HepG2 (cell line): ENCODE results near the gene CDHR3. TPM values are rescaled to one million over a fixed set of nuclear protein-coding genes. Genes with fewer than 3 reads are reported as not detected.

Source experiments
- ATAC-seq: fragments of 200-7000 bp; cut with Tn5 transposase; 3 replicates; pipeline ENCODE4 v1.9.1; 2020; ENCODE audit warnings: mild to moderate bottlenecking, moderate library complexity
- BruUV-seq: library from RNA; stranded (reverse); fragments of 400-500 nt; replicated peaks from 2 replicates; lab custom pipeline; 2021; lab: Mats Ljungman, UMichigan
- CTCF ChIA-PET: fragments of 300-600 bp; formaldehyde crosslinking; extraction: SDS; loops from one replicate; lab custom pipeline; 2021; ENCODE audit warnings: low total read pairs, inconsistent platforms, low intra/inter-chr PET ratio; lab: Yijun Ruan, JAX
- POLR2A ChIA-PET: fragments of 350-600 bp; sonication (Branson Sonifier 250); formaldehyde crosslinking; loops from one replicate; lab custom pipeline; 2020; ENCODE audit warnings: antibody characterized with exemption, inconsistent platforms; lab: Yijun Ruan, JAX
- DNase-seq: peaks from one replicate; pipeline ENCODE4 v3.0.0-alpha.2; 2015; ENCODE audit warnings: low spot score
- FAIRE-seq: peaks from 3 replicates; lab custom pipeline; 2011; peaks lifted over from hg19 to GRCh38; lab: Jason Lieb, UNC
- H2AFZ ChIP-seq: one replicate; pipeline ENCODE4 v1.6.1; 2011; ENCODE audit warnings: low read length, inconsistent platforms
- H3K27ac ChIP-seq: fragments of 300-600 bp; 3 replicates; pipeline ENCODE4 v1.8.0; 2011; ENCODE audit warnings: mixed run types, mild to moderate bottlenecking, mixed read lengths, low read length, inconsistent platforms; ENCODE audit not compliant: insufficient read depth; ENCODE audit errors: extremely low read length
- H3K27me3 ChIP-seq, 2 experiments: fragments of 200-600 bp in 1 of 2; 2 replicates in 1 of 2; 3 replicates in 1 of 2; pipeline versions ENCODE4 v1.6.0 to v1.8.0; 2011; ENCODE audit warnings: low read length in 2 of 2, mild to moderate bottlenecking in 2 of 2, moderate library complexity in 2 of 2, inconsistent platforms in 1 of 2; ENCODE audit not compliant: insufficient read depth in 2 of 2, control insufficient read depth in 1 of 2
- H3K36me3 ChIP-seq, 2 experiments: fragments of 200-600 bp in 1 of 2; replicated peaks in 1 of 2; 2 replicates in 1 of 2; 3 replicates in 1 of 2; pipeline versions ENCODE4 v1.5.1 to v1.8.0; 2011; ENCODE audit warnings: low read length in 2 of 2, inconsistent platforms in 1 of 2; ENCODE audit not compliant: insufficient read depth in 2 of 2, control insufficient read depth in 1 of 2
- H3K4me1 ChIP-seq: 2 replicates; pipeline ENCODE4 v1.5.1; 2012; ENCODE audit warnings: low read length, inconsistent platforms; ENCODE audit not compliant: insufficient read depth
- H3K4me2 ChIP-seq: 2 replicates; pipeline ENCODE4 v1.6.0; 2011; ENCODE audit warnings: low read depth, low read length, inconsistent platforms
- H3K4me3 ChIP-seq, 3 experiments: fragments of 200-600 bp in 1 of 3; sonication (generic), shearing (Covaris generic) in 1 of 3; replicated peaks in 1 of 3; 2 replicates each; pipeline ENCODE4 v1.5.1; 2011 to 2016; ENCODE audit warnings: low read length in 3 of 3, inconsistent platforms in 2 of 3, low read depth in 2 of 3, mild to moderate bottlenecking in 2 of 3, control low read depth in 1 of 3, mixed read lengths in 1 of 3; ENCODE audit not compliant: insufficient read depth in 1 of 3
- H3K79me2 ChIP-seq: one replicate; pipeline ENCODE4 v1.6.1; 2011; ENCODE audit warnings: low read length, inconsistent platforms; ENCODE audit not compliant: insufficient read depth
- H3K9ac ChIP-seq: 2 replicates; pipeline ENCODE4 v1.6.0; 2011; ENCODE audit warnings: mild to moderate bottlenecking, low read depth, low read length, inconsistent platforms; ENCODE audit not compliant: insufficient read depth
- H3K9me3 ChIP-seq: 2 replicates; pipeline ENCODE4 v1.5.1; 2012; ENCODE audit warnings: mild to moderate bottlenecking, low read length
- H4K20me1 ChIP-seq: 2 replicates; pipeline ENCODE4 v1.6.0; 2011; ENCODE audit warnings: inconsistent platforms, mild to moderate bottlenecking, low read length, moderate library complexity; ENCODE audit not compliant: insufficient read depth
- BCL6 ChIP-seq: IDR thresholded peaks from 2 replicates; pipeline ENCODE4 v1.6.1; 2016; ENCODE audit warnings: missing genetic modification reagents, missing compliant biosample characterization
- CEBPB ChIP-seq: IDR thresholded peaks from 2 replicates; pipeline ENCODE4 v1.6.1; 2011; ENCODE audit warnings: low read depth, low read length, improper control_type of control experiment, borderline replicate concordance
- EHMT2 ChIP-seq: fragments of 200-600 bp; sonication (generic); IDR thresholded peaks from 2 replicates; pipeline ENCODE4 v1.7.0; 2017; ENCODE audit warnings: antibody characterized with exemption, low read depth, low read length, borderline replicate concordance
- GFI1 ChIP-seq: sonication (generic); formaldehyde crosslinking; IDR thresholded peaks from 2 replicates; pipeline ENCODE4 v1.5.0; 2020; ENCODE audit warnings: missing genetic modification reagents, mild to moderate bottlenecking, borderline replicate concordance
- GPN1 ChIP-seq: sonication (generic); formaldehyde crosslinking; IDR thresholded peaks from 2 replicates; pipeline ENCODE4 v1.5.1; 2020; ENCODE audit warnings: missing genetic modification reagents, borderline replicate concordance
- HCFC1 ChIP-seq: fragments of 150-350 bp; IDR thresholded peaks from 2 replicates; pipeline ENCODE4 v1.6.1; 2014; ENCODE audit warnings: low read depth, low read length
- IKZF5 ChIP-seq: IDR thresholded peaks from 2 replicates; pipeline ENCODE4 v1.6.1; 2018; ENCODE audit warnings: missing genetic modification reagents, mild to moderate bottlenecking, missing compliant biosample characterization
- IRX3 ChIP-seq: sonication (generic); formaldehyde crosslinking; IDR thresholded peaks from 2 replicates; pipeline ENCODE4 v1.8.1; 2023; ENCODE audit warnings: mild to moderate bottlenecking, low read depth, missing genetic modification reagents, borderline replicate concordance
- MAFG ChIP-seq: sonication (generic); formaldehyde crosslinking; IDR thresholded peaks from 2 replicates; pipeline ENCODE4 v1.5.1; 2020; ENCODE audit warnings: mild to moderate bottlenecking, missing genetic modification reagents
- MNT ChIP-seq: fragments of 450-650 bp; IDR thresholded peaks from 2 replicates; pipeline ENCODE4 v1.6.1; 2016
- RBM39 ChIP-seq: fragments of 200-400 bp; formaldehyde crosslinking; IDR thresholded peaks from one replicate; pipeline ENCODE4 v1.6.1; 2018; ENCODE audit warnings: antibody characterized with exemption, mild to moderate bottlenecking, low read depth, low read length; ENCODE audit not compliant: poor library complexity, severe bottlenecking
- SKIL ChIP-seq: sonication (generic); formaldehyde crosslinking; IDR thresholded peaks from 2 replicates; pipeline ENCODE4 v1.8.0; 2022; ENCODE audit warnings: missing genetic modification reagents, mild to moderate bottlenecking, moderate library complexity, borderline replicate concordance
- TAF15 ChIP-seq: fragments of 200-400 bp; formaldehyde crosslinking; IDR thresholded peaks from one replicate; pipeline ENCODE4 v1.6.1; 2018; ENCODE audit warnings: mild to moderate bottlenecking, low read depth, low read length; ENCODE audit not compliant: poor library complexity, severe bottlenecking
- ZBTB42 ChIP-seq: sonication (generic); formaldehyde crosslinking; IDR thresholded peaks from 2 replicates; pipeline ENCODE4 v1.5.0; 2020; ENCODE audit warnings: mild to moderate bottlenecking, missing genetic modification reagents
- ZNF747 ChIP-seq: sonication (generic); formaldehyde crosslinking; IDR thresholded peaks from 2 replicates; pipeline ENCODE4 v1.8.1; 2023; ENCODE audit warnings: missing genetic modification reagents, mild to moderate bottlenecking, borderline replicate concordance
- ZNF790 ChIP-seq: sonication (generic); formaldehyde crosslinking; IDR thresholded peaks from 2 replicates; pipeline ENCODE4 v1.8.0; 2022; ENCODE audit warnings: missing genetic modification reagents, mild to moderate bottlenecking, borderline replicate concordance
- ZNF879 ChIP-seq: sonication (generic); formaldehyde crosslinking; IDR thresholded peaks from 2 replicates; pipeline ENCODE4 v1.8.1; 2023; ENCODE audit warnings: missing genetic modification reagents
- WGBS: methylation state at CpG from one replicate; pipeline ENCODE4 v1.1.6; 2017; ENCODE audit warnings: low lambda C conversion rate; 5-methylcytosine and 5-hydroxymethylcytosine counted together
- in situ Hi-C: cut with HindIII; loops from 2 replicates; pipeline ENCODE4 v1.10.0; 2017; ENCODE audit warnings: low pct_unique_long_range_greater_than_20kb; ENCODE audit not compliant: extremely low pct_ligation_motif_present
- intact Hi-C: fragments of 100-400 bp; cut with micrococcal nuclease; formaldehyde crosslinking; loops from one replicate; pipeline ENCODE4 v1.10.0; 2022; ENCODE audit not compliant: unreplicated experiment
- polyA plus RNA-seq, 8 experiments: library from polyadenylated mRNA; depleted of rRNA in 3 of 8; stranded (reverse) in 7 of 8; unstranded in 1 of 8; fragments of >200 nt; fragmentation: Illumina TruSeq in 4 of 8; extraction: Trizol in 4 of 8; gene quantifications; 2 replicates each; pipeline versions ENCODE4 v1.2.1 to v1.2.3, GENCODE V29; 2011 to 2016; ENCODE audit warnings: low read depth in 4 of 8, missing spikeins in 1 of 8, mixed read lengths in 1 of 8; ENCODE audit not compliant: insufficient read depth in 1 of 8
- total RNA-seq, 5 experiments: library from RNA; depleted of rRNA; stranded (reverse); fragments of >200 nt; fragmentation: Illumina TruSeq; extraction: Trizol; gene quantifications; 2 replicates each; pipeline ENCODE4 v1.2.3, GENCODE V29; 2016; ENCODE audit warnings: low read depth in 1 of 5
- TF ChIP-seq, protein P1 (sequence below): sonication (generic); formaldehyde crosslinking; IDR thresholded peaks from 2 replicates; pipeline ENCODE4 v1.4.0; 2020; ENCODE audit warnings: mild to moderate bottlenecking, missing genetic modification reagents

Gene CDHR3
- total and polyA plus RNA-seq, 2 of the 13 experiments (the other 11 are each of a cell fraction or from before 2014, with no cell fraction given) = 6.5 to 11.8 TPM

- no peak for TF ChIP-seq SKIL (CRISPR knock-in tag)
- TF ChIP-seq ZNF790 (CRISPR knock-in tag) = no peak
- no peak for TF ChIP-seq HCFC1
These were observed 75.2 kb downstream of the CDHR3 start (continued) for GRCh38 chr7:106038289-106038688.

DNA sequence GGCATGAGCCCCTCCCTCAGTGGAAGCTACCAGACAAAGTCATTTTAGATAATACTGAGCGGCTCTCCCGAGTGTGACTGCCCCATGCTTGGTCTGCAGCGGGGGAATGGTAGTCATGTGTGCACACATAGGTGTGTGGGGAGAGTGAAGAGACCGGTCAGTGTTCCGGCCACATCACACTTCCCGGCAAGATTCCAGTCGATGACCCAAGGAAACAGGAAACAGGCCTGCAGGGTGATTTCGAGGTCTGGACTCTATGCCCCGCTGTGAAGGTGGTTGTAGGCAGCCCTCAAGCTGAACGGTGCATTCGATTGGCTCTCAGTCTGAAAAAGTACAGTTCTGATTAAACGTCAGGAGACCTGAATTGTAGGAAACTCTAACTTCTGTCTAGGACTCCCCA is 75.9 kb downstream of the CDHR3 start:
- ChIA-PET POLR2A (no interaction called here), CTCF (no interaction called here)
- Histone ChIP-seq H4K20me1 (no peaks in the 10 kb centered on the region), H3K79me2 (no peaks in the 10 kb centered on the region), H2AFZ (no peak overlapping the region), H3K27me3 (0 out of 5 replicates have a peak, but pooled peaks cover 0 to 5% of the 10 kb centered on the region in 2 experiments), H3K9ac (no peak overlapping the region), H3K4me1 (peaks cover 20% of the 10 kb centered on the region), H3K9me3 (no peaks in the 10 kb centered on the region), H3K36me3 (no peaks in the 10 kb centered on the region), H3K4me3 (no peak overlapping the region), H3K27ac (no peak overlapping the region), H3K4me2 (no peak overlapping the region)
- WGBS = 64% methylated on average over 12 of the region's 12 CpGs
- FAIRE-seq (no peak), DNase-seq (no peak), ATAC-seq (no peak)
- in situ Hi-C loops (no loop called here), intact Hi-C loops (no loop called here)
- BruUV-seq = no TSS peak
- TF ChIP-seq ZBTB42 (CRISPR knock-in tag) = no peak
- no peak for TF ChIP-seq CEBPB
- TF ChIP-seq IKZF5 (CRISPR knock-in tag) = no peak
- TF ChIP-seq GPN1 (CRISPR knock-in tag) = no peak
- no peak for TF ChIP-seq BCL6
- no peak for TF ChIP-seq TAF15
- no peak for TF ChIP-seq IRX3 (CRISPR knock-in tag)
- TF ChIP-seq RBM39 = no peak
- no peak for TF ChIP-seq GFI1 (CRISPR knock-in tag)
- TF ChIP-seq MAFG (CRISPR knock-in tag) = no peak
- TF ChIP-seq MNT = no peak
- no peak for TF ChIP-seq EHMT2
- TF ChIP-seq ZNF879 (CRISPR knock-in tag) = no peak
- no peak for TF ChIP-seq ZNF747
- TF ChIP-seq, protein P1, sequence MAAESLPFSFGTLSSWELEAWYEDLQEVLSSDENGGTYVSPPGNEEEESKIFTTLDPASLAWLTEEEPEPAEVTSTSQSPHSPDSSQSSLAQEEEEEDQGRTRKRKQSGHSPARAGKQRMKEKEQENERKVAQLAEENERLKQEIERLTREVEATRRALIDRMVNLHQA (CRISPR knock-in tag) = no peak
